Measurements from ENCODE around the gene MYL9. TPM values are rescaled to one million over a fixed set of nuclear protein-coding genes. Genes with fewer than 3 reads are reported as not detected.

Gene MYL9
- total RNA-seq, 2 experiments from 2014 or later: not detected

DNA sequence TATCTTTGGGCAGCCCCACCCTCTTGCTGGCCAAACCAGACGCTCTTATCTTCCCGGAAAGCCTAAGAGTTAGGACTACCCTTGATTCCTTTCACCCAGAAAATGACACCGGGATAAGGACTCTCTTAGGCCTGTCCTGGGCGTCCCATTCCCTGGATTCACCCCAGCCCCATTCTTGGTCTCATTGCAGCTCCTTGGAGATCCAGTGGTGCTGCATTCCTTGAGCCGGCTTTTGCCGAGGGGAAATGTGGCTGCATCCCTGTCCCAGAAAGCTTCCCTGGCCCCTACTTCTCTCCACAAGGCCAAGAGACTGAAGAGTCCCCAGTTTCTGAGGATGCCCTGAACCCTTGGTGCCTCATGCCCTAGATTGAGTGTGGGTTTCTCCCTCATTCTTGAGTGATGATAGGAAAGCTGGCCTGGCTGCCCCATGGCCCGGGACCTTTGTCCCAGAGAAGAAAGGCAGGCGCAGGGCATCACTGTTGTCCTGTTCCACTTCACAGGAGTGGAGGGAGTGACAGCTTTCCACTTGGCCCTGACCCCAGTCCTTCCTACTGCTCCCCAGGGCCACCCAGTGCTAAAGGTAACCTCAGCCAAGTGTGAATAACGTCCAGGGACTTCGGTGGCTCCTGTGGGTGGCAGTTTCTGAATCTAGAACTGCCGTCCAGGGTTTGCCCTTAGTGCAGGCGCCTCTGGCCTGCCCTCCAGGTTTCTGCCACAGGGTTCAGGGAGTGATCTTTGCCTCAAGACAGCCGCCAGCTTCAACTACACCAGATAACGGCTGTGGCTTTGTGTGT, 42.7 kb upstream of the MYL9 start:
- Histone ChIP-seq H3K4me3 (ENCODE audit: low read depth, low read length, poor library complexity, severe bottlenecking) (no peak overlapping the region), H4K20me1 (ENCODE audit: insufficient read depth, low read length) (no peaks in the 10 kb centered on the region), H3K79me2 (ENCODE audit: insufficient read depth, low read depth, low read length) (no peaks in the 10 kb centered on the region), H3K36me3 (ENCODE audit: insufficient read depth, low read length) (peaks cover 33% of the 10 kb centered on the region; the same call in 1 of the 2 replicates), H3K4me1 (ENCODE audit: insufficient read depth, low read length, poor library complexity, severe bottlenecking) (no peaks in the 10 kb centered on the region), H3K9me2 (ENCODE audit: insufficient read depth, low read length) (no peaks in the 10 kb centered on the region), H3K4me2 (ENCODE audit: low read length) (no peak overlapping the region), H2AFZ (ENCODE audit: low read length) (no peak overlapping the region), H3K9me3 (ENCODE audit: low read length) (no peaks in the 10 kb centered on the region), H3K27ac (ENCODE audit: low read depth, low read length, poor library complexity, severe bottlenecking) (no peak overlapping the region)
- POLR2A ChIA-PET: no interaction called here
- BruUV-seq (replicated peaks): no TSS peak
- CTCF ChIA-PET (ENCODE audit: unreplicated experiment): no interaction called here
- intact Hi-C loops (cut with micrococcal nuclease; ENCODE audit: unreplicated experiment): no loop called here
- no peak for DNase-seq (ENCODE audit: low spot score)
- TF ChIP-seq, protein P1, sequence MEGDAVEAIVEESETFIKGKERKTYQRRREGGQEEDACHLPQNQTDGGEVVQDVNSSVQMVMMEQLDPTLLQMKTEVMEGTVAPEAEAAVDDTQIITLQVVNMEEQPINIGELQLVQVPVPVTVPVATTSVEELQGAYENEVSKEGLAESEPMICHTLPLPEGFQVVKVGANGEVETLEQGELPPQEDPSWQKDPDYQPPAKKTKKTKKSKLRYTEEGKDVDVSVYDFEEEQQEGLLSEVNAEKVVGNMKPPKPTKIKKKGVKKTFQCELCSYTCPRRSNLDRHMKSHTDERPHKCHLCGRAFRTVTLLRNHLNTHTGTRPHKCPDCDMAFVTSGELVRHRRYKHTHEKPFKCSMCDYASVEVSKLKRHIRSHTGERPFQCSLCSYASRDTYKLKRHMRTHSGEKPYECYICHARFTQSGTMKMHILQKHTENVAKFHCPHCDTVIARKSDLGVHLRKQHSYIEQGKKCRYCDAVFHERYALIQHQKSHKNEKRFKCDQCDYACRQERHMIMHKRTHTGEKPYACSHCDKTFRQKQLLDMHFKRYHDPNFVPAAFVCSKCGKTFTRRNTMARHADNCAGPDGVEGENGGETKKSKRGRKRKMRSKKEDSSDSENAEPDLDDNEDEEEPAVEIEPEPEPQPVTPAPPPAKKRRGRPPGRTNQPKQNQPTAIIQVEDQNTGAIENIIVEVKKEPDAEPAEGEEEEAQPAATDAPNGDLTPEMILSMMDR (conservative IDR thresholded peaks at IDR 0.05; ENCODE audit: low read length): no peak
- TF ChIP-seq EZH2phosphoT487 (IDR thresholded peaks at IDR 0.05; ENCODE audit: borderline replicate concordance, low read depth, low read length): no peak

DNA sequence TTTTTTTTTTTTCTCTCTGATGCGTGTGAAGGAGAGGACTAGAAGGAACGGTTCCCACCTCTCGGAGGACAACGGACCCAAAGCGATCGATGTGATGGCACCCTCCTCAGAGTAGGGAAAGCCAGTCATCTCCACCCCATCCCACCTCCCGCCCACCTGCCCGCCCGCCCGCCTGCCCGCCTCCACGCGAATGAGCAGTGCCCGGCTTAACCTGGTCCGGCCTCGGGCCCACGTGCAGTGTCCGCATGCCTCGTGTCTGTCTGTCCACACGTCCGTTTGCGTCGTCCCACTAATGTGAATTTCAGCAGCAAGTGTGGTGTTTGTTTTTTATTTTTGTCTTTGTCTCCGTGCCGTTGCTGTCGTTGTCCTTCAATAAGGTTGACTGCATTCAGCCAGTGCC, 42.1 kb upstream of the MYL9 start:
- Histone ChIP-seq H3K4me3 (ENCODE audit: low read depth, low read length, poor library complexity, severe bottlenecking) (no peak overlapping the region), H3K9me2 (ENCODE audit: insufficient read depth, low read length) (no peaks in the 10 kb centered on the region)
- BruUV-seq (replicated peaks): no TSS peak

More for the DNA sequence above, 42.1 kb upstream of the MYL9 start:
- CTCF ChIA-PET (ENCODE audit: unreplicated experiment): no interaction called here
- Histone ChIP-seq H2AFZ (ENCODE audit: low read length) (no peak overlapping the region), H3K9me3 (ENCODE audit: low read length) (no peaks in the 10 kb centered on the region), H3K36me3 (ENCODE audit: insufficient read depth, low read length) (peaks cover 36% of the 10 kb centered on the region; the same call in 1 of the 2 replicates), H3K79me2 (ENCODE audit: insufficient read depth, low read depth, low read length) (no peaks in the 10 kb centered on the region), H4K20me1 (ENCODE audit: insufficient read depth, low read length) (no peaks in the 10 kb centered on the region), H3K4me2 (ENCODE audit: low read length) (no peak overlapping the region), H3K4me1 (ENCODE audit: insufficient read depth, low read length, poor library complexity, severe bottlenecking) (no peaks in the 10 kb centered on the region), H3K27ac (ENCODE audit: low read depth, low read length, poor library complexity, severe bottlenecking) (no peak overlapping the region)
- POLR2A ChIA-PET: no interaction called here
- TF ChIP-seq EZH2phosphoT487 (IDR thresholded peaks at IDR 0.05; ENCODE audit: borderline replicate concordance, low read depth, low read length): no peak
- TF ChIP-seq, protein P1 (conservative IDR thresholded peaks at IDR 0.05; ENCODE audit: low read length): no peak
- intact Hi-C loops (cut with micrococcal nuclease; ENCODE audit: unreplicated experiment): no loop called here
- no peak for DNase-seq (ENCODE audit: low spot score)
